Lower leg skin (tissue), 3 donors: Measurements from ENCODE around the gene NUP214.

Experiments used
- CTCF ChIP-seq, 3 donors: fragments of 450-650 bp; IDR thresholded peaks; one replicate each; pipeline ENCODE4 v1.5.1; 2016; ENCODE audit warnings: antibody characterized with exemption in 3 of 3, mild to moderate bottlenecking in 3 of 3, moderate library complexity in 2 of 3
- POLR2A ChIP-seq, 2 donors: fragments of 450-650 bp; IDR thresholded peaks; one replicate each; pipeline ENCODE4 v1.6.1; 2016 to 2017; ENCODE audit warnings: antibody characterized with exemption in 2 of 2, mild to moderate bottlenecking in 1 of 2, moderate library complexity in 1 of 2

GRCh38 chr9:131214286-131214856 lies 89.0 kb downstream of the NUP214 start:
- no peak for TF ChIP-seq CTCF (IDR thresholded peaks at IDR 0.05)
- no peak for TF ChIP-seq POLR2A (IDR thresholded peaks at IDR 0.05)
